Upper lobe of left lung (tissue), 4 donors: Measurements from ENCODE around the gene RPL38.

ENCODE experiments used
- POLR2A ChIP-seq, 4 donors: fragments of 450-650 bp; IDR thresholded peaks; one replicate each; pipeline ENCODE4 v1.5.1; 2016 to 2017; ENCODE audit warnings: antibody characterized with exemption in 4 of 4, mild to moderate bottlenecking in 2 of 4
- TF ChIP-seq, protein P1 (sequence below), 6 experiments: fragments of 450-650 bp in 4 of 6; fragments of 200-600 bp in 2 of 6; sonication (generic) in 2 of 6; IDR thresholded peaks; one replicate each; pipeline ENCODE4 v1.5.1; 2016 to 2019; ENCODE audit warnings: antibody characterized with exemption in 6 of 6

DNA sequence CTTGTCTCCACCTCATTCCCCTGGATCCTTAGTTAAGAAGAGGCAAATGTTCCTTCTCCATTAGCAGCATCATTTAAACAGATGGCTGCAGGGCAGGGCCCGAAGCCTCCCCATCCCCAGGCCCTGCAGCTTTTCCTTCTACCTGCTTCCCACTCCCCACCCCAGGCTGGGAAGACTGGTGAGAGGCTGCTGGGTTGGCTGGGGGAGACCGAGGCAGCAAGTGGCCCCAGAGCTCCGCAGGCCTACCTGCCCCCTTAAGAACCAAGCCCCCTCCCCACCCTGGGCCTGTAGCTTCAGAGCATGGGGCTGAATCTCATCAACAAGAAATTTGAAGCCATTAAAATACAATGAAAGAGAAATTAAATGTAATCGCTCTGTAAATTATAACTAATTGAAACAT lies 22.1 kb upstream of the RPL38 start:
- no peak for TF ChIP-seq POLR2A (IDR thresholded peaks at IDR 0.05)
- TF ChIP-seq, protein P1, sequence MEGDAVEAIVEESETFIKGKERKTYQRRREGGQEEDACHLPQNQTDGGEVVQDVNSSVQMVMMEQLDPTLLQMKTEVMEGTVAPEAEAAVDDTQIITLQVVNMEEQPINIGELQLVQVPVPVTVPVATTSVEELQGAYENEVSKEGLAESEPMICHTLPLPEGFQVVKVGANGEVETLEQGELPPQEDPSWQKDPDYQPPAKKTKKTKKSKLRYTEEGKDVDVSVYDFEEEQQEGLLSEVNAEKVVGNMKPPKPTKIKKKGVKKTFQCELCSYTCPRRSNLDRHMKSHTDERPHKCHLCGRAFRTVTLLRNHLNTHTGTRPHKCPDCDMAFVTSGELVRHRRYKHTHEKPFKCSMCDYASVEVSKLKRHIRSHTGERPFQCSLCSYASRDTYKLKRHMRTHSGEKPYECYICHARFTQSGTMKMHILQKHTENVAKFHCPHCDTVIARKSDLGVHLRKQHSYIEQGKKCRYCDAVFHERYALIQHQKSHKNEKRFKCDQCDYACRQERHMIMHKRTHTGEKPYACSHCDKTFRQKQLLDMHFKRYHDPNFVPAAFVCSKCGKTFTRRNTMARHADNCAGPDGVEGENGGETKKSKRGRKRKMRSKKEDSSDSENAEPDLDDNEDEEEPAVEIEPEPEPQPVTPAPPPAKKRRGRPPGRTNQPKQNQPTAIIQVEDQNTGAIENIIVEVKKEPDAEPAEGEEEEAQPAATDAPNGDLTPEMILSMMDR (IDR thresholded peaks at IDR 0.05), result no peak
